Measurements from ENCODE around the gene NFE2.

The NFE2 gene

GRCh38 chr12:54262403-54262925 is 38.4 kb downstream of the NFE2 start:
- H3F3A ChIP-seq (ENCODE audit: insufficient read depth, low read length): peaks cover 3% of the 10 kb centered on the region; the same call in 1 of the 2 replicates
- peak overlapping the region; percentile 56; the same call in 1 of the 2 replicates for H3K4me2 ChIP-seq (ENCODE audit: low read length)

GRCh38 chr12:54261815-54262402 is 38.9 kb downstream of the NFE2 start:
- H3K9me3 ChIP-seq (ENCODE audit: low read length): no peaks in the 10 kb centered on the region
- TF ChIP-seq CTCF (IDR thresholded peaks at IDR 0.05; ENCODE audit: low read length): no peak
- no peak for TF ChIP-seq EZH2 (IDR thresholded peaks at IDR 0.05; ENCODE audit: borderline replicate concordance, low read length)
- H3K79me2 ChIP-seq (ENCODE audit: insufficient read depth, low read length): peaks cover 26% of the 10 kb centered on the region
- H3K27me3 ChIP-seq (ENCODE audit: insufficient read depth, low read length): no peaks in the 10 kb centered on the region
- H3K4me2 ChIP-seq (ENCODE audit: low read length): peak overlapping the region; percentile 56; the same call in 1 of the 2 replicates
- peaks cover 20% of the 10 kb centered on the region for H3K36me3 ChIP-seq (ENCODE audit: insufficient read depth, low read length)
- no peaks in the 10 kb centered on the region for H4K20me1 ChIP-seq (ENCODE audit: insufficient read depth, low read length)
- H3K9ac ChIP-seq (ENCODE audit: low read length): peak overlapping the region; percentile 0; the same call in 1 of the 2 replicates
- H3K27ac ChIP-seq (ENCODE audit: low read depth, low read length, poor library complexity, severe bottlenecking): peak overlapping the region; percentile 80
- H3K4me3 ChIP-seq (ENCODE audit: low read depth, low read length, poor library complexity, severe bottlenecking): no peak overlapping the region
- H3K9me2 ChIP-seq (ENCODE audit: low read depth, low read length): no peaks in the 10 kb centered on the region
- H3K4me1 ChIP-seq (ENCODE audit: insufficient read depth, low read length, severe bottlenecking): peaks cover 54% of the 10 kb centered on the region
- H2AFZ ChIP-seq (ENCODE audit: low read length): no peak overlapping the region
- 0 out of 2 replicates have a peak, but pooled peaks cover 3% of the 10 kb centered on the region for H3F3A ChIP-seq (ENCODE audit: insufficient read depth, low read length)

More at GRCh38 chr12:54262403-54262925, 38.4 kb downstream of the NFE2 start:
- peak overlapping the region; percentile 80 for H3K27ac ChIP-seq (ENCODE audit: low read depth, low read length, poor library complexity, severe bottlenecking)
- peak overlapping the region; percentile 0; the same call in 1 of the 2 replicates for H3K9ac ChIP-seq (ENCODE audit: low read length)
- H3K36me3 ChIP-seq (ENCODE audit: insufficient read depth, low read length): peaks cover 19% of the 10 kb centered on the region
- H3K9me2 ChIP-seq (ENCODE audit: low read depth, low read length): no peaks in the 10 kb centered on the region
- TF ChIP-seq CTCF (IDR thresholded peaks at IDR 0.05; ENCODE audit: low read length) (no peak), EZH2 (IDR thresholded peaks at IDR 0.05; ENCODE audit: borderline replicate concordance, low read length) (no peak)
- peaks cover 54% of the 10 kb centered on the region for H3K4me1 ChIP-seq (ENCODE audit: insufficient read depth, low read length, severe bottlenecking)
- H3K27me3 ChIP-seq (ENCODE audit: insufficient read depth, low read length): no peaks in the 10 kb centered on the region
- H4K20me1 ChIP-seq (ENCODE audit: insufficient read depth, low read length): no peaks in the 10 kb centered on the region
- no peaks in the 10 kb centered on the region for H3K9me3 ChIP-seq (ENCODE audit: low read length)
- no peak overlapping the region for H2AFZ ChIP-seq (ENCODE audit: low read length)
- no peak overlapping the region for H3K4me3 ChIP-seq (ENCODE audit: low read depth, low read length, poor library complexity, severe bottlenecking)
- peaks cover 30% of the 10 kb centered on the region for H3K79me2 ChIP-seq (ENCODE audit: insufficient read depth, low read length)

- H3F3A ChIP-seq (ENCODE audit: insufficient read depth, low read length): 0 out of 2 replicates have a peak, but pooled peaks cover 3% of the 10 kb centered on the region
- no peaks in the 10 kb centered on the region for H3K9me3 ChIP-seq (ENCODE audit: low read length)
- peak overlapping the region; percentile 34; the same call in 1 of the 2 replicates for H3K9ac ChIP-seq (ENCODE audit: low read length)
- no peak overlapping the region for H2AFZ ChIP-seq (ENCODE audit: low read length)
- no peaks in the 10 kb centered on the region for H4K20me1 ChIP-seq (ENCODE audit: insufficient read depth, low read length)
- H3K27me3 ChIP-seq (ENCODE audit: insufficient read depth, low read length): no peaks in the 10 kb centered on the region
- H3K27ac ChIP-seq (ENCODE audit: low read depth, low read length, poor library complexity, severe bottlenecking): peak overlapping the region; percentile 80
- peak overlapping the region; percentile 39 for H3K4me3 ChIP-seq (ENCODE audit: low read depth, low read length, poor library complexity, severe bottlenecking)
- peaks cover 29% of the 10 kb centered on the region for H3K79me2 ChIP-seq (ENCODE audit: insufficient read depth, low read length)
- peaks cover 38% of the 10 kb centered on the region for H3K36me3 ChIP-seq (ENCODE audit: insufficient read depth, low read length)
- H3K9me2 ChIP-seq (ENCODE audit: low read depth, low read length): no peaks in the 10 kb centered on the region
- peak overlapping the region; percentile 56 for H3K4me2 ChIP-seq (ENCODE audit: low read length)
- peaks cover 54% of the 10 kb centered on the region for H3K4me1 ChIP-seq (ENCODE audit: insufficient read depth, low read length, severe bottlenecking)
- no peak for TF ChIP-seq EZH2 (IDR thresholded peaks at IDR 0.05; ENCODE audit: borderline replicate concordance, low read length)
- TF ChIP-seq CTCF (IDR thresholded peaks at IDR 0.05; ENCODE audit: low read length): no peak
Observed at GRCh38 chr12:54259194-54260011, 41.4 kb downstream of the NFE2 start.

All from OCI-LY1 (cell line).